ENCODE results near the gene TMEM186.

DNA sequence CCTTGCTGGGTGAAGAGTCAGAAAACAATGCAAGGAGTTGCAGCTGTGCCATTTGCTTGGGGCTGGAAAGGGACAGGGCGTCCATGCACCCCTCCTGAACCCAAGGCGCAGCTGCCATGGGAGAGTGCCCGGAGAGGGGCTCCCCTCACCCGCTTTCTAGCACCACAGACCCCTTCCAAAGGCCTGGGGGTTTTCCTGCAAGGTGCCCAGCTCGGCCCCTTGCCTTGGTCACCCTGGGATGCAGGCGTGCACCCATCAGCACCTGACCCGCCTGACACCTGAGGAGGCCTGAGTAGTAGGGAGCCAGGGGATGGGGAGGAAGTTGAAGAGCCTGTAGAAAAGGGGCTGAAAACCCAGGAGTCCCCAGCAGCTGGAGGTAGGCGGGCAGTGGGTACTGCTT lies 30.3 kb downstream of the TMEM186 start:
- TF ChIP-seq POLR2AphosphoS5 (IDR thresholded peaks at IDR 0.05; ENCODE audit: low read depth, low read length) (no peak), SIN3A (IDR thresholded peaks at IDR 0.05; ENCODE audit: borderline replicate concordance, insufficient read depth, low read depth, low read length) (no peak)
- TF ChIP-seq, protein P1, sequence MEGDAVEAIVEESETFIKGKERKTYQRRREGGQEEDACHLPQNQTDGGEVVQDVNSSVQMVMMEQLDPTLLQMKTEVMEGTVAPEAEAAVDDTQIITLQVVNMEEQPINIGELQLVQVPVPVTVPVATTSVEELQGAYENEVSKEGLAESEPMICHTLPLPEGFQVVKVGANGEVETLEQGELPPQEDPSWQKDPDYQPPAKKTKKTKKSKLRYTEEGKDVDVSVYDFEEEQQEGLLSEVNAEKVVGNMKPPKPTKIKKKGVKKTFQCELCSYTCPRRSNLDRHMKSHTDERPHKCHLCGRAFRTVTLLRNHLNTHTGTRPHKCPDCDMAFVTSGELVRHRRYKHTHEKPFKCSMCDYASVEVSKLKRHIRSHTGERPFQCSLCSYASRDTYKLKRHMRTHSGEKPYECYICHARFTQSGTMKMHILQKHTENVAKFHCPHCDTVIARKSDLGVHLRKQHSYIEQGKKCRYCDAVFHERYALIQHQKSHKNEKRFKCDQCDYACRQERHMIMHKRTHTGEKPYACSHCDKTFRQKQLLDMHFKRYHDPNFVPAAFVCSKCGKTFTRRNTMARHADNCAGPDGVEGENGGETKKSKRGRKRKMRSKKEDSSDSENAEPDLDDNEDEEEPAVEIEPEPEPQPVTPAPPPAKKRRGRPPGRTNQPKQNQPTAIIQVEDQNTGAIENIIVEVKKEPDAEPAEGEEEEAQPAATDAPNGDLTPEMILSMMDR (IDR thresholded peaks at IDR 0.05), result no peak
- TF ChIP-seq, protein P2, sequence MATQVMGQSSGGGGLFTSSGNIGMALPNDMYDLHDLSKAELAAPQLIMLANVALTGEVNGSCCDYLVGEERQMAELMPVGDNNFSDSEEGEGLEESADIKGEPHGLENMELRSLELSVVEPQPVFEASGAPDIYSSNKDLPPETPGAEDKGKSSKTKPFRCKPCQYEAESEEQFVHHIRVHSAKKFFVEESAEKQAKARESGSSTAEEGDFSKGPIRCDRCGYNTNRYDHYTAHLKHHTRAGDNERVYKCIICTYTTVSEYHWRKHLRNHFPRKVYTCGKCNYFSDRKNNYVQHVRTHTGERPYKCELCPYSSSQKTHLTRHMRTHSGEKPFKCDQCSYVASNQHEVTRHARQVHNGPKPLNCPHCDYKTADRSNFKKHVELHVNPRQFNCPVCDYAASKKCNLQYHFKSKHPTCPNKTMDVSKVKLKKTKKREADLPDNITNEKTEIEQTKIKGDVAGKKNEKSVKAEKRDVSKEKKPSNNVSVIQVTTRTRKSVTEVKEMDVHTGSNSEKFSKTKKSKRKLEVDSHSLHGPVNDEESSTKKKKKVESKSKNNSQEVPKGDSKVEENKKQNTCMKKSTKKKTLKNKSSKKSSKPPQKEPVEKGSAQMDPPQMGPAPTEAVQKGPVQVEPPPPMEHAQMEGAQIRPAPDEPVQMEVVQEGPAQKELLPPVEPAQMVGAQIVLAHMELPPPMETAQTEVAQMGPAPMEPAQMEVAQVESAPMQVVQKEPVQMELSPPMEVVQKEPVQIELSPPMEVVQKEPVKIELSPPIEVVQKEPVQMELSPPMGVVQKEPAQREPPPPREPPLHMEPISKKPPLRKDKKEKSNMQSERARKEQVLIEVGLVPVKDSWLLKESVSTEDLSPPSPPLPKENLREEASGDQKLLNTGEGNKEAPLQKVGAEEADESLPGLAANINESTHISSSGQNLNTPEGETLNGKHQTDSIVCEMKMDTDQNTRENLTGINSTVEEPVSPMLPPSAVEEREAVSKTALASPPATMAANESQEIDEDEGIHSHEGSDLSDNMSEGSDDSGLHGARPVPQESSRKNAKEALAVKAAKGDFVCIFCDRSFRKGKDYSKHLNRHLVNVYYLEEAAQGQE (IDR thresholded peaks at IDR 0.05; ENCODE audit: insufficient read depth in 1 of 2, low read depth in 2 of 2, low read length in 1 of 2), result no peak
